IMR-90 (cell line): ENCODE data around the gene PCNX4. TPM values are rescaled to one million over a fixed set of nuclear protein-coding genes. Genes with fewer than 3 reads are reported as not detected.
A peak's percentile ranks its signal among the peaks of the same experiment; 100 is the strongest.

Source experiments
- ATAC-seq: fragments of 200-7000 bp; cut with Tn5 transposase; 2 replicates; pipeline ENCODE4 v1.9.1; 2020; ENCODE audit warnings: low read depth, mild to moderate bottlenecking, moderate library complexity
- BruUV-seq: library from RNA; stranded (reverse); fragments of 400-500 nt; replicated peaks from 2 replicates; lab custom pipeline; 2021; lab: Mats Ljungman, UMichigan
- CTCF ChIA-PET: fragments of 300-600 bp; formaldehyde crosslinking; extraction: SDS; loops from one replicate; lab custom pipeline; 2021; ENCODE audit warnings: antibody characterized with exemption; lab: Yijun Ruan, JAX
- POLR2A ChIA-PET: fragments of 300-600 bp; sonication (Branson Sonifier 250); formaldehyde crosslinking; loops from one replicate; lab custom pipeline; 2022; ENCODE audit warnings: antibody characterized with exemption; ENCODE audit not compliant: unreplicated experiment; lab: Charles Lee
- DNase-seq: peaks from one replicate; pipeline ENCODE4 v3.0.0; 2013
- H2AFZ ChIP-seq: replicated peaks from 2 replicates; pipeline ENCODE3; 2013; ENCODE audit warnings: low read length, mild to moderate bottlenecking; ENCODE audit not compliant: poor library complexity
- H2AK5ac ChIP-seq: 2 replicates; pipeline ENCODE4 v1.6.1; 2013; ENCODE audit warnings: low read depth, low read length, inconsistent platforms
- H2AK9ac ChIP-seq: replicated peaks from 2 replicates; pipeline ENCODE3; 2013; ENCODE audit warnings: mild to moderate bottlenecking, low read depth, low read length, moderate library complexity; ENCODE audit not compliant: poor library complexity
- H2BK120ac ChIP-seq: 2 replicates; pipeline ENCODE4 v1.6.1; 2013; ENCODE audit warnings: low read depth, low read length, inconsistent platforms
- H2BK15ac ChIP-seq: 3 replicates; pipeline ENCODE4 v1.6.1; 2013; ENCODE audit warnings: low read depth, low read length, inconsistent platforms
- H2BK20ac ChIP-seq: 2 replicates; pipeline ENCODE4 v1.6.1; 2013; ENCODE audit warnings: low read depth, mild to moderate bottlenecking, inconsistent platforms, low read length, moderate library complexity
- H2BK5ac ChIP-seq: 2 replicates; pipeline ENCODE4 v1.6.1; 2013; ENCODE audit warnings: mild to moderate bottlenecking, low read depth, low read length, inconsistent platforms; ENCODE audit not compliant: poor library complexity, severe bottlenecking
- H3K14ac ChIP-seq: replicated peaks from 2 replicates; pipeline ENCODE4 v1.6.1; 2013; ENCODE audit warnings: low read depth, low read length, inconsistent platforms
- H3K18ac ChIP-seq: 2 replicates; pipeline ENCODE4 v1.6.1; 2013; ENCODE audit warnings: low read depth, low read length, control low read depth
- H3K23ac ChIP-seq: 2 replicates; pipeline ENCODE4 v1.6.1; 2013; ENCODE audit warnings: low read depth, low read length, inconsistent platforms
- H3K27ac ChIP-seq: 2 replicates; pipeline ENCODE4 v1.5.1; 2013; ENCODE audit warnings: mild to moderate bottlenecking, control low read depth, low read length; ENCODE audit not compliant: insufficient read depth
- H3K27me3 ChIP-seq: 2 replicates; pipeline ENCODE4 v1.6.1; 2013; ENCODE audit warnings: low read length; ENCODE audit not compliant: control insufficient read depth, insufficient read depth
- H3K36me3 ChIP-seq: 2 replicates; pipeline ENCODE4 v1.6.1; 2013; ENCODE audit warnings: low read length, mixed read lengths; ENCODE audit not compliant: control insufficient read depth, insufficient read depth
- H3K4ac ChIP-seq: 2 replicates; pipeline ENCODE4 v1.6.1; 2013; ENCODE audit warnings: low read depth, low read length, inconsistent platforms
- H3K4me1 ChIP-seq: 2 replicates; pipeline ENCODE4 v1.6.1; 2013; ENCODE audit warnings: low read length, mixed read lengths; ENCODE audit not compliant: control insufficient read depth, insufficient read depth
- H3K4me2 ChIP-seq: 2 replicates; pipeline ENCODE4 v1.6.1; 2013; ENCODE audit warnings: low read depth, mild to moderate bottlenecking, control low read depth, low read length, moderate library complexity
- H3K4me3 ChIP-seq: 2 replicates; pipeline ENCODE4 v1.5.1; 2013; ENCODE audit warnings: low read depth, mild to moderate bottlenecking, control low read depth, low read length, moderate library complexity; ENCODE audit not compliant: insufficient read depth
- H3K56ac ChIP-seq: 2 replicates; pipeline ENCODE4 v1.6.1; 2013; ENCODE audit warnings: low read length, inconsistent platforms; ENCODE audit not compliant: insufficient read depth; ENCODE audit errors: extremely low read depth
- H3K79me1 ChIP-seq, 2 experiments: 2 replicates each; pipeline ENCODE4 v1.6.1; 2013; ENCODE audit warnings: low read length in 2 of 2, inconsistent platforms in 1 of 2, low read depth in 1 of 2
- H3K9ac ChIP-seq: 2 replicates; pipeline ENCODE4 v1.6.1; 2013; ENCODE audit warnings: low read depth, low read length, control low read depth
- H3K9me1 ChIP-seq: 2 replicates; pipeline ENCODE4 v1.6.1; 2013; ENCODE audit warnings: low read length, inconsistent platforms; ENCODE audit not compliant: insufficient read depth
- H3K9me3 ChIP-seq: 2 replicates; pipeline ENCODE4 v1.6.1; 2013; ENCODE audit warnings: low read length; ENCODE audit not compliant: control insufficient read depth, insufficient read depth
- H4K20me1 ChIP-seq: 2 replicates; pipeline ENCODE4 v1.6.1; 2013; ENCODE audit warnings: low read length, inconsistent platforms; ENCODE audit not compliant: insufficient read depth
- H4K5ac ChIP-seq: 2 replicates; pipeline ENCODE4 v1.6.1; 2013; ENCODE audit warnings: mild to moderate bottlenecking, low read depth, low read length, control low read depth
- H4K8ac ChIP-seq, 2 experiments: 2 replicates each; pipeline ENCODE4 v1.6.1; 2013; ENCODE audit warnings: low read depth in 2 of 2, low read length in 2 of 2, control low read depth in 1 of 2, inconsistent platforms in 1 of 2
- H4K91ac ChIP-seq: 2 replicates; pipeline ENCODE4 v1.6.1; 2013; ENCODE audit warnings: low read depth, low read length, inconsistent platforms; ENCODE audit not compliant: insufficient read depth
- CEBPB ChIP-seq: IDR thresholded peaks from 2 replicates; pipeline ENCODE4 v1.6.1; 2012; ENCODE audit warnings: low read depth, low read length, improper control_type of control experiment
- WGBS, 2 experiments: methylation state at CpG; one replicate each; pipeline versions ENCODE4 v1.1.5 to v1.1.7; 2013; ENCODE audit warnings: missing lambda C conversion rate in 2 of 2; ENCODE audit not compliant: insufficient read length in 1 of 2; ENCODE audit errors: extremely low coverage in 2 of 2; 5-methylcytosine and 5-hydroxymethylcytosine counted together
- dilution Hi-C: fragments of 300-500 bp; cut with HindIII; formaldehyde crosslinking; loops from one replicate; pipeline ENCODE4 v1.14.3; 2018; ENCODE audit warnings: low sequenced_read_pairs; ENCODE audit not compliant: unreplicated experiment
- in situ Hi-C: fragments of 300-500 bp; cut with MboI; formaldehyde crosslinking; loops from 3 replicates; pipeline ENCODE4 v1.14.3; 2019; ENCODE audit warnings: low sequenced_read_pairs, inconsistent platforms, mixed read lengths
- intact Hi-C: fragments of 100-400 bp; cut with micrococcal nuclease; formaldehyde crosslinking; loops from 2 replicates; pipeline ENCODE4 v1.10.0; 2022
- polyA plus RNA-seq, 3 experiments: library from polyadenylated mRNA; depleted of rRNA; stranded (reverse); fragments of >200 nt; gene quantifications; 2 replicates each; pipeline ENCODE4 v1.2.3, GENCODE V29; 2012; ENCODE audit warnings: low replicate concordance in 1 of 3
- total RNA-seq: library from RNA; depleted of rRNA; stranded (reverse); fragments of >200 nt; gene quantifications from 2 replicates; pipeline ENCODE4 v1.2.3, GENCODE V29; 2012
- TF ChIP-seq, protein P1 (sequence below): conservative IDR thresholded peaks from 2 replicates; pipeline ENCODE4 v1.5.1; 2012; ENCODE audit warnings: mild to moderate bottlenecking, low read depth, low read length, improper control_type of control experiment

Gene PCNX4
- total and polyA plus RNA-seq, 2 of the 4 experiments (the other 2 are of a cell fraction), result 55.4 to 128 TPM

GRCh38 chr14:60175255-60175902 is 83.7 kb downstream of the PCNX4 start:
- dilution Hi-C loops, result no loop called here
- H4K8ac ChIP-seq, result no peak overlapping the region
- WGBS, 2 experiments, result no CpG with 5 or more reads among the region's 2 CpGs
- H2BK5ac ChIP-seq, result no peak overlapping the region
- H4K5ac ChIP-seq, result no peak overlapping the region
- no peaks in the 10 kb centered on the region for H3K9me3 ChIP-seq
- H3K4me1 ChIP-seq, result no peaks in the 10 kb centered on the region
- H4K20me1 ChIP-seq, result no peaks in the 10 kb centered on the region
- BruUV-seq, result no TSS peak
- H3K27me3 ChIP-seq, result 0 out of 2 replicates have a peak, but pooled peaks cover 2% of the 10 kb centered on the region
- no peak overlapping the region for H4K91ac ChIP-seq
- ATAC-seq (no peak), DNase-seq (peak; percentile 27)
- TF ChIP-seq, protein P1, sequence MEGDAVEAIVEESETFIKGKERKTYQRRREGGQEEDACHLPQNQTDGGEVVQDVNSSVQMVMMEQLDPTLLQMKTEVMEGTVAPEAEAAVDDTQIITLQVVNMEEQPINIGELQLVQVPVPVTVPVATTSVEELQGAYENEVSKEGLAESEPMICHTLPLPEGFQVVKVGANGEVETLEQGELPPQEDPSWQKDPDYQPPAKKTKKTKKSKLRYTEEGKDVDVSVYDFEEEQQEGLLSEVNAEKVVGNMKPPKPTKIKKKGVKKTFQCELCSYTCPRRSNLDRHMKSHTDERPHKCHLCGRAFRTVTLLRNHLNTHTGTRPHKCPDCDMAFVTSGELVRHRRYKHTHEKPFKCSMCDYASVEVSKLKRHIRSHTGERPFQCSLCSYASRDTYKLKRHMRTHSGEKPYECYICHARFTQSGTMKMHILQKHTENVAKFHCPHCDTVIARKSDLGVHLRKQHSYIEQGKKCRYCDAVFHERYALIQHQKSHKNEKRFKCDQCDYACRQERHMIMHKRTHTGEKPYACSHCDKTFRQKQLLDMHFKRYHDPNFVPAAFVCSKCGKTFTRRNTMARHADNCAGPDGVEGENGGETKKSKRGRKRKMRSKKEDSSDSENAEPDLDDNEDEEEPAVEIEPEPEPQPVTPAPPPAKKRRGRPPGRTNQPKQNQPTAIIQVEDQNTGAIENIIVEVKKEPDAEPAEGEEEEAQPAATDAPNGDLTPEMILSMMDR, result no peak
- TF ChIP-seq CEBPB, result peak; percentile 63
- no peaks in the 10 kb centered on the region for H3K79me1 ChIP-seq
- H2BK120ac ChIP-seq, result no peak overlapping the region
- H2AK5ac ChIP-seq, result no peak overlapping the region
- H3K14ac ChIP-seq, result no peak overlapping the region
- H3K4me3 ChIP-seq, result no peak overlapping the region
- ChIA-PET CTCF (interaction anchor here (1.1 kb wide), 1 partner anchor 8 kb away, joined by 3 read pairs; no protein-coding TSS in a partner anchor), POLR2A (no interaction called here)
- H2BK20ac ChIP-seq, result no peak overlapping the region
- no peak overlapping the region for H2AK9ac ChIP-seq
- H3K9ac ChIP-seq, result no peak overlapping the region
- no peak overlapping the region for H3K23ac ChIP-seq
- H3K9me1 ChIP-seq, result no peaks in the 10 kb centered on the region
- H2BK15ac ChIP-seq, result no peak overlapping the region
- H3K56ac ChIP-seq, result no peak overlapping the region
- H3K36me3 ChIP-seq, result no peaks in the 10 kb centered on the region
- H3K4me2 ChIP-seq, result no peak overlapping the region
- in situ Hi-C loops, result no loop called here
- no peak overlapping the region for H3K4ac ChIP-seq
- intact Hi-C loops, result no loop called here
- H3K27ac ChIP-seq, result no peak overlapping the region
- no peak overlapping the region for H3K18ac ChIP-seq
- peak overlapping the region; percentile 6 for H2AFZ ChIP-seq
